M059J (cell line): ENCODE data around the gene KCTD2. TPM values are rescaled to one million over a fixed set of nuclear protein-coding genes. Genes with fewer than 3 reads are reported as not detected.
A peak's percentile ranks its signal among the peaks of the same experiment; 100 is the strongest.

Experiments
- DNase-seq: peaks from one replicate; pipeline ENCODE4 v3.0.0-alpha.2; 2012; ENCODE audit warnings: low read depth
- total RNA-seq: library from RNA; depleted of rRNA; stranded (reverse); fragments of >200 nt; shearing (Covaris generic); gene quantifications from 2 replicates; pipeline ENCODE4 v1.2.3, GENCODE V29; 2014

KCTD2 gene
- total RNA-seq, 1 experiment from 2014 or later, result 25.1 TPM

GRCh38 chr17:75077072-75077495 is 30.1 kb downstream of the KCTD2 start:
- DNase-seq, result no peak

GRCh38 chr17:75077496-75078283 is 30.7 kb downstream of the KCTD2 start:
- no peak for DNase-seq

GRCh38 chr17:75078284-75079022 is 31.4 kb downstream of the KCTD2 start:
- peak; percentile 81 for DNase-seq

- DNase-seq, result no peak
These were observed 32.0 kb downstream of the KCTD2 start for GRCh38 chr17:75079023-75079373.

- DNase-seq, result no peak
These were observed 34.9 kb downstream of the KCTD2 start for GRCh38 chr17:75081611-75082540.

- DNase-seq, result no peak
These were observed 35.7 kb downstream of the KCTD2 start for GRCh38 chr17:75082683-75083082.

- peak; percentile 41 for DNase-seq
These were observed 37.1 kb downstream of the KCTD2 start for GRCh38 chr17:75084039-75084660.

GRCh38 chr17:75086496-75087181 is 39.6 kb downstream of the KCTD2 start:
- no peak for DNase-seq

GRCh38 chr17:75087182-75087557 is 40.1 kb downstream of the KCTD2 start:
- DNase-seq, result no peak

GRCh38 chr17:75087558-75088453 is 40.8 kb downstream of the KCTD2 start, which contains the start of gene SLC16A5:
TSS of gene SLC16A5 (plus strand) at chr17:75087954. CDS start at chr17:75093637, 5,683 bp downstream.
- DNase-seq, result no peak

GRCh38 chr17:75088465-75089417 is 41.7 kb downstream of the KCTD2 start:
- no peak for DNase-seq

GRCh38 chr17:75090871-75091854 is 44.1 kb downstream of the KCTD2 start:
- DNase-seq, result no peak

- no peak for DNase-seq
These were observed 44.9 kb downstream of the KCTD2 start for GRCh38 chr17:75091855-75092327.

GRCh38 chr17:75093548-75094158 is 46.6 kb downstream of the KCTD2 start:
- DNase-seq, result no peak

- DNase-seq, result no peak
These were observed 47.9 kb downstream of the KCTD2 start for GRCh38 chr17:75094871-75095399.

- DNase-seq, result peak; percentile 89
These were observed 49.1 kb downstream of the KCTD2 start for GRCh38 chr17:75096082-75096625.
